GM18505 (cell line): ENCODE results near the gene TM9SF1.

ENCODE experiments used
- ATAC-seq: cut with Tn5 transposase; IDR thresholded peaks from one replicate; pipeline ENCODE4 v1.9.1; 2021; ENCODE audit not compliant: unreplicated experiment
- POLR2A ChIP-seq: IDR thresholded peaks from 4 replicates; pipeline ENCODE4 v1.6.1; 2011; ENCODE audit warnings: borderline replicate concordance; ENCODE audit not compliant: insufficient read depth, insufficient read length; ENCODE audit errors: extremely low read depth

The TM9SF1 gene

GRCh38 chr14:24197056-24197450 lies 1.8 kb upstream of the TM9SF1 start:
- no peak for TF ChIP-seq POLR2A
- no peak for ATAC-seq

GRCh38 chr14:24196071-24197055 lies 1.1 kb upstream of the TM9SF1 start:
- TF ChIP-seq POLR2A, result no peak
- peak; percentile 20 for ATAC-seq

GRCh38 chr14:24194873-24195185 lies 412 bp downstream of the TM9SF1 start:
- TF ChIP-seq POLR2A, result no peak

GRCh38 chr14:24194186-24194872 lies 912 bp downstream of the TM9SF1 start:
- no peak for ATAC-seq

More at GRCh38 chr14:24194873-24195185, 412 bp downstream of the TM9SF1 start:
- ATAC-seq, result no peak

GRCh38 chr14:24192933-24193332 lies 2.3 kb downstream of the TM9SF1 start:
- no peak for ATAC-seq
- TF ChIP-seq POLR2A, result no peak

More at GRCh38 chr14:24194186-24194872, 912 bp downstream of the TM9SF1 start:
- TF ChIP-seq POLR2A, result no peak

- no peak for TF ChIP-seq POLR2A
- ATAC-seq, result no peak
Measured at GRCh38 chr14:24190416-24190815, 4.8 kb downstream of the TM9SF1 start.

- no peak for TF ChIP-seq POLR2A
- no peak for ATAC-seq
Measured at GRCh38 chr14:24189460-24189859, 5.8 kb downstream of the TM9SF1 start.

GRCh38 chr14:24189059-24189375 lies 6.2 kb downstream of the TM9SF1 start:
- no peak for ATAC-seq
- TF ChIP-seq POLR2A, result no peak

- peak; percentile 86 for ATAC-seq
- TF ChIP-seq POLR2A, result peak; percentile 88
Measured at GRCh38 chr14:24188251-24189058, 6.8 kb downstream of the TM9SF1 start, which contains the start of gene IPO4. IPO4 (minus strand) TSS chr14:24188816; CDS start chr14:24188787, 29 bp downstream.

GRCh38 chr14:24187539-24187915 lies 7.7 kb downstream of the TM9SF1 start:
- TF ChIP-seq POLR2A, result no peak
- ATAC-seq, result no peak

GRCh38 chr14:24186831-24187538 lies 8.3 kb downstream of the TM9SF1 start:
- no peak for TF ChIP-seq POLR2A
- ATAC-seq, result no peak

- no peak for TF ChIP-seq POLR2A
- ATAC-seq, result no peak
Measured at GRCh38 chr14:24185741-24186140, 9.5 kb downstream of the TM9SF1 start.
